Measurements from ENCODE around the gene FAM222B. TPM values are rescaled to one million over a fixed set of nuclear protein-coding genes. Genes with fewer than 3 reads are reported as not detected.
A peak's percentile ranks its signal among the peaks of the same experiment; 100 is the strongest.
"Not testable (repeated sequence)": the region's sequence is repeated elsewhere in the genome, so short reads cannot be mapped to it uniquely, and the experiment has no call there.

The FAM222B gene
- total RNA-seq, 2 donors from 2014 or later = 19.9 to 23.4 TPM

- no peak for DNase-seq (ENCODE audit: low spot score)
- peaks cover 40 to 57% of the 10 kb centered on the region in 2 donors for H3K4me1 ChIP-seq (ENCODE audit: control insufficient read depth in 1 of 2, low read depth in 2 of 2)
Observed at GRCh38 chr17:28723159-28723835, 119.3 kb downstream of the FAM222B start.

GRCh38 chr17:28722417-28723158, 120.0 kb downstream of the FAM222B start:
- DNase-seq (ENCODE audit: low spot score) (no peak), ATAC-seq (ENCODE audit: insufficient number of reproducible peaks, low FRiP score, low read depth) (no peak)
- peaks cover 29% of the 10 kb centered on the region for H3K36me3 ChIP-seq
- H3K4me3 ChIP-seq = no peak overlapping the region
- no peaks in the 10 kb centered on the region for H3K9me3 ChIP-seq
- H3K27ac ChIP-seq = no peak overlapping the region
- TF ChIP-seq CTCF (IDR thresholded peaks at IDR 0.05) = no peak
- no peaks in the 10 kb centered on the region for H3K27me3 ChIP-seq (replicated peaks; ENCODE audit: insufficient read depth)
- H3K4me1 ChIP-seq (ENCODE audit: control insufficient read depth in 1 of 2, low read depth in 2 of 2) = peaks cover 37 to 53% of the 10 kb centered on the region in 2 donors

More at GRCh38 chr17:28723159-28723835, 119.3 kb downstream of the FAM222B start:
- no peak overlapping the region for H3K27ac ChIP-seq
- H3K9me3 ChIP-seq = no peaks in the 10 kb centered on the region
- ATAC-seq (ENCODE audit: insufficient number of reproducible peaks, low FRiP score, low read depth) = no peak
- H3K27me3 ChIP-seq (replicated peaks; ENCODE audit: insufficient read depth) = no peaks in the 10 kb centered on the region
- peaks cover 29% of the 10 kb centered on the region for H3K36me3 ChIP-seq
- TF ChIP-seq CTCF (IDR thresholded peaks at IDR 0.05) = no peak
- no peak overlapping the region for H3K4me3 ChIP-seq

DNA sequence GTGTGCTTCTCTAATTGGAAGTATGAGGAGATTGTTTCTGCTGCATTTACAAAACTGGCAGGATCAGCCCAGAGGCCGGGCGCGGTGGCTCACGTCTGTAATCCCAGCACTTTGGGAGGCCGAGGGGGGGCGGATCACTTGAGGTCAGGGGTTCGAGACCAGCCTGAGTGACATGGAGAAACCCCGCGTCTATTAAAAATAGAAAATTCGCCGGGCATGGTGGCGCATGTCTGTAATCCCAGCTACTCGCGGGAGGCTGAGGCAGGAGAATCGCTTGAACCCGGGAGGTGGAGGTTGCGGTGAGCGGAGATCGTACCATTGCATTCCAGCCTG, 121.6 kb downstream of the FAM222B start:
- peaks cover 34 to 59% of the 10 kb centered on the region in 2 donors for H3K4me1 ChIP-seq (ENCODE audit: control insufficient read depth in 1 of 2, low read depth in 2 of 2)
- not testable (repeated sequence) for DNase-seq (ENCODE audit: low spot score)

DNA sequence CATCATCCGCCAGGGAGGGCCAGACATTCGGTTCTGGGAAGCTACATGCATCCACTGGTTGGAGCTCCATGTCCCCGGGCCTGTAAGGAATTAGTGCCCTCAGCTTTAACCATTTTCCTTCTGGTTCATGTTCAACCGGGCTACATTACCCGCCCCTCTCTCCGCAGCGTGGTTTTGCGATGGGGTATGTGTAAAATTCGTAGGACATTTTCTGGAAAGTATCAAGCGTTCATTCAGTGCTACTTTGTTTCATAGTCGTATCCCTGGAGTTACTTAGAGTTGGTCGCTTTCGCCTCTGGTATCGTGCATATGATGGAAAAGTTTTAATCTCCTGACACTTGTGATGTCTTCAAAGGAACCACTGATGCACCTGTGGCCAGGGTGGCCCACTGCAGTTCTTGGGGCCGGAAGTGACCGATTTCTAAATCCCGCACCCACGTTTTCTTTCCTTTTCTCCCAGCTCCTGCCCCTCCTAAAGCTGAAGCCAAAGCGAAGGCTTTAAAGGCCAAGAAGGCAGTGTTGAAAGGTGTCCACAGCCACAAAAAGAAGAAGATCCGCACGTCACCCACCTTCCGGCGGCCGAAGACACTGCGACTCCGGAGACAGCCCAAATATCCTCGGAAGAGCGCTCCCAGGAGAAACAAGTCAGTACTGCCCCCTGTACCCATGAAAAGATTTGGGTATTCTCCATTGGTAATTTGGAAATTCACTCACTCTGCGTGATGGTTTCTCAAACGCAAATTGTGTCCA, 122.2 kb downstream of the FAM222B start:
- peaks cover 32 to 59% of the 10 kb centered on the region in 2 donors for H3K4me1 ChIP-seq (ENCODE audit: control insufficient read depth in 1 of 2, low read depth in 2 of 2)

More for the DNA sequence above, 121.6 kb downstream of the FAM222B start:
- ATAC-seq (ENCODE audit: insufficient number of reproducible peaks, low FRiP score, low read depth); H3K27me3 ChIP-seq (replicated peaks; ENCODE audit: insufficient read depth); H3K27ac ChIP-seq; H3K9me3 ChIP-seq: not testable (repeated sequence)
- peak overlapping the region; percentile 80 for H3K4me3 ChIP-seq
- peaks cover 29% of the 10 kb centered on the region for H3K36me3 ChIP-seq

DNA sequence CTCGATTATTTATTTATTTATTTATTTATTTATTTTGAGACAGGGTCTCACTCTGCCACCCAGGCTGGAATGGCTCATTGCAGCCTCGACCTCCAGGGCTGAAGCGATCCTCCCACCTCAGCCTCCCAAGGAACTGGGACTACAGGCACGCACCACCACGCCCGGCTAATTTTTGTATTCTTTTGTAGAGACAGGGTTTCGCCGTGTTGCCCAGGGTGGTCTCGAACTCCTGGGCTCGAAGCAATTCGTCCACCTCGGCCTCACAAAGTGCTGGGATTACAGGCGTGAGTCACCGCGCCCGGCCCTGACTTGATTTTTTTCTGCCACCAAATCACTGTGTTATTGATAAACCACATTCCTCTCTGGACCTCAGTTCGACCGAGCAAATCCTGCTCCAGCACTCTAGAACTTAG, 123.6 kb downstream of the FAM222B start:
- Histone ChIP-seq H3K27me3 (replicated peaks; ENCODE audit: insufficient read depth) (no peaks in the 10 kb centered on the region), H3K27ac (peak overlapping the region; percentile 94 to 98), H3K4me1 (ENCODE audit: control insufficient read depth in 1 of 2, low read depth in 2 of 2) (peaks cover 29 to 56% of the 10 kb centered on the region in 2 donors), H3K9me3 (no peaks in the 10 kb centered on the region), H3K36me3 (peaks cover 39% of the 10 kb centered on the region), H3K4me3 (peak overlapping the region; percentile 80)
- TF ChIP-seq CTCF (IDR thresholded peaks at IDR 0.05) = no peak
- DNase-seq (ENCODE audit: low spot score) = no peak
- ATAC-seq (ENCODE audit: insufficient number of reproducible peaks, low FRiP score, low read depth) = no peak

More for the DNA sequence above, 122.2 kb downstream of the FAM222B start:
- no peak for TF ChIP-seq CTCF (IDR thresholded peaks at IDR 0.05)
- Histone ChIP-seq H3K9me3 (no peaks in the 10 kb centered on the region), H3K4me3 (peak overlapping the region; percentile 80), H3K27ac (peak overlapping the region; percentile 94 to 98), H3K36me3 (peaks cover 34% of the 10 kb centered on the region), H3K27me3 (replicated peaks; ENCODE audit: insufficient read depth) (no peaks in the 10 kb centered on the region)
- no peak for ATAC-seq (ENCODE audit: insufficient number of reproducible peaks, low FRiP score, low read depth)
- no peak for DNase-seq (ENCODE audit: low spot score)

Data from thoracic aorta (tissue), 2 donors.